HG02973 (cell line): ENCODE results near the gene ZSCAN1.

Source experiments
- ATAC-seq: cut with Tn5 transposase; IDR thresholded peaks from one replicate; pipeline ENCODE4 v1.9.1; 2021; ENCODE audit warnings: moderate library complexity; ENCODE audit not compliant: unreplicated experiment

Gene ZSCAN1

GRCh38 chr19:58040751-58041525 lies 7.1 kb downstream of the ZSCAN1 start:
- ATAC-seq, result no peak

- no peak for ATAC-seq
Observed at GRCh38 chr19:58042495-58043340, 8.9 kb downstream of the ZSCAN1 start.

GRCh38 chr19:58044391-58044790 lies 10.6 kb downstream of the ZSCAN1 start:
- no peak for ATAC-seq

GRCh38 chr19:58044886-58045285 lies 11.1 kb downstream of the ZSCAN1 start:
- ATAC-seq, result no peak

- ATAC-seq, result no peak
Observed at GRCh38 chr19:58045411-58046050, 11.7 kb downstream of the ZSCAN1 start.

- no peak for ATAC-seq
Observed at GRCh38 chr19:58046856-58047255, 13.0 kb downstream of the ZSCAN1 start.

- ATAC-seq, result no peak
Observed at GRCh38 chr19:58047672-58048071, 13.8 kb downstream of the ZSCAN1 start.

- ATAC-seq, result no peak
Observed at GRCh38 chr19:58052256-58052655, 18.4 kb downstream of the ZSCAN1 start.

- no peak for ATAC-seq
Observed at GRCh38 chr19:58053480-58054156, 19.8 kb downstream of the ZSCAN1 start.

- ATAC-seq, result no peak
Observed at GRCh38 chr19:58054901-58055874, 21.4 kb downstream of the ZSCAN1 start.

GRCh38 chr19:58056261-58056660 lies 22.4 kb downstream of the ZSCAN1 start:
- no peak for ATAC-seq

GRCh38 chr19:58056861-58057260 lies 23.0 kb downstream of the ZSCAN1 start:
- no peak for ATAC-seq

GRCh38 chr19:58058467-58058866 lies 24.6 kb downstream of the ZSCAN1 start:
- no peak for ATAC-seq

GRCh38 chr19:58059003-58059670 lies 25.3 kb downstream of the ZSCAN1 start, which contains the start of gene ZNF135:
Gene ZNF135 (plus strand): TSS chr19:58059282. CDS start chr19:58060003, 721 bp downstream.
- no peak for ATAC-seq

GRCh38 chr19:58059671-58060078 lies 25.9 kb downstream of the ZSCAN1 start:
- no peak for ATAC-seq

- ATAC-seq, result no peak
Observed at GRCh38 chr19:58060231-58060630, 26.4 kb downstream of the ZSCAN1 start.

- no peak for ATAC-seq
Observed at GRCh38 chr19:58063712-58064111, 29.9 kb downstream of the ZSCAN1 start.

GRCh38 chr19:58067240-58067912 lies 33.6 kb downstream of the ZSCAN1 start:
- no peak for ATAC-seq

GRCh38 chr19:58079792-58080191 lies 46.0 kb downstream of the ZSCAN1 start:
- ATAC-seq, result no peak
